H1 (cell line): ENCODE measurements around the gene GAS2L1. TPM values are rescaled to one million over a fixed set of nuclear protein-coding genes. Genes with fewer than 3 reads are reported as not detected.
A peak's percentile ranks its signal among the peaks of the same experiment; 100 is the strongest.

ENCODE experiments used
- CTCF ChIA-PET: fragments of 300-600 bp; sonication (Branson Sonifier 250); formaldehyde crosslinking; loops from one replicate; lab custom pipeline; 2021; ENCODE audit not compliant: partially characterized antibody; lab: Charles Lee
- POLR2A ChIA-PET: fragments of 300-600 bp; sonication (Branson Sonifier 250); formaldehyde crosslinking; loops from one replicate; lab custom pipeline; 2021; ENCODE audit warnings: inconsistent platforms; ENCODE audit not compliant: partially characterized antibody; lab: Charles Lee
- DNase-seq, 2 experiments: peaks; one replicate each; pipeline versions ENCODE4 v3.0.0 to v3.0.0-alpha.2; 2010 to 2022; ENCODE audit warnings: low spot score in 2 of 2, low read depth in 1 of 2, mixed read lengths in 1 of 2
- FAIRE-seq: peaks from 2 replicates; lab custom pipeline; 2011; peaks lifted over from hg19 to GRCh38; lab: Jason Lieb, UNC
- H2AFZ ChIP-seq: 2 replicates; pipeline ENCODE4 v1.8.1; 2012; ENCODE audit warnings: low read length, inconsistent platforms
- H2AK5ac ChIP-seq: 2 replicates; pipeline ENCODE4 v1.6.1; 2013; ENCODE audit warnings: low read depth, low read length
- H2BK120ac ChIP-seq: replicated peaks from 2 replicates; pipeline ENCODE3; 2013; ENCODE audit warnings: low read depth, low read length, inconsistent platforms
- H2BK12ac ChIP-seq: 2 replicates; pipeline ENCODE4 v1.6.1; 2013; ENCODE audit warnings: low read depth, low read length
- H2BK15ac ChIP-seq: 2 replicates; pipeline ENCODE4 v1.6.1; 2013; ENCODE audit warnings: low read length
- H2BK20ac ChIP-seq: 2 replicates; pipeline ENCODE4 v1.6.1; 2013; ENCODE audit warnings: low read length
- H2BK5ac ChIP-seq: 2 replicates; pipeline ENCODE4 v1.6.1; 2013; ENCODE audit warnings: low read depth, low read length
- H3K14ac ChIP-seq: 2 replicates; pipeline ENCODE4 v1.6.1; 2013; ENCODE audit warnings: inconsistent platforms; ENCODE audit not compliant: insufficient read length
- H3K18ac ChIP-seq: 2 replicates; pipeline ENCODE4 v1.6.1; 2013; ENCODE audit warnings: low read length; ENCODE audit errors: extremely low read depth
- H3K23ac ChIP-seq: 2 replicates; pipeline ENCODE4 v1.6.1; 2013; ENCODE audit warnings: inconsistent platforms; ENCODE audit not compliant: insufficient read length
- H3K23me2 ChIP-seq: 2 replicates; pipeline ENCODE4 v1.6.1; 2013; ENCODE audit warnings: low read depth, low read length
- H3K27ac ChIP-seq: 2 replicates; pipeline ENCODE4 v1.6.1; 2011; ENCODE audit warnings: low read depth, low read length, inconsistent platforms
- H3K27me3 ChIP-seq, 4 experiments: replicated peaks in 1 of 4; 1 replicate in 1 of 4; 2 replicates in 3 of 4; pipeline versions ENCODE4 v1.6.1 to v1.8.1; 2011 to 2013; ENCODE audit warnings: low read length in 3 of 4, mild to moderate bottlenecking in 3 of 4, inconsistent platforms in 2 of 4, mixed read lengths in 2 of 4, moderate library complexity in 1 of 4; ENCODE audit not compliant: control insufficient read depth in 3 of 4, insufficient read depth in 3 of 4; ENCODE audit errors: extremely low read depth in 1 of 4
- H3K36me3 ChIP-seq, 4 experiments: 2 replicates each; pipeline versions ENCODE4 v1.6.1 to v1.8.1; 2011 to 2013; ENCODE audit warnings: mild to moderate bottlenecking in 4 of 4, low read length in 3 of 4, moderate library complexity in 2 of 4, control low read depth in 1 of 4, inconsistent platforms in 1 of 4; ENCODE audit not compliant: insufficient read depth in 4 of 4, control insufficient read depth in 2 of 4
- H3K4ac ChIP-seq: replicated peaks from 2 replicates; pipeline ENCODE3; 2013; ENCODE audit warnings: low read length, low read depth, mixed read lengths, inconsistent platforms; ENCODE audit not compliant: insufficient read length
- H3K4me1 ChIP-seq, 4 experiments: replicated peaks in 1 of 4; 1 replicate in 1 of 4; 2 replicates in 3 of 4; pipeline versions ENCODE4 v1.6.1 to v1.8.1; 2011 to 2013; ENCODE audit warnings: low read length in 3 of 4, inconsistent platforms in 2 of 4, mixed read lengths in 1 of 4; ENCODE audit not compliant: insufficient read depth in 4 of 4, control insufficient read depth in 3 of 4
- H3K4me2 ChIP-seq, 2 experiments: 2 replicates each; pipeline versions ENCODE4 v1.6.1 to v1.8.1; 2011 to 2013; ENCODE audit warnings: low read depth in 2 of 2, low read length in 2 of 2, control low read depth in 1 of 2, inconsistent platforms in 1 of 2, mild to moderate bottlenecking in 1 of 2; ENCODE audit not compliant: insufficient read depth in 1 of 2
- H3K4me3 ChIP-seq, 4 experiments: fragments of 200-600, 300-600 bp in 1 of 4; sonication (generic), shearing (Covaris generic), sonication (Bioruptor Twin) in 1 of 4; 2 replicates each; pipeline versions ENCODE4 v1.5.1 to v1.8.1; 2011 to 2016; ENCODE audit warnings: low read length in 4 of 4, low read depth in 3 of 4, control low read depth in 2 of 4, inconsistent platforms in 2 of 4, mild to moderate bottlenecking in 2 of 4, mixed read lengths in 1 of 4, moderate library complexity in 1 of 4; ENCODE audit not compliant: insufficient read depth in 2 of 4; ENCODE audit errors: extremely low read depth in 1 of 4
- H3K56ac ChIP-seq: replicated peaks from 2 replicates; pipeline ENCODE3; 2013; ENCODE audit warnings: low read depth, mild to moderate bottlenecking, mixed read lengths, low read length, inconsistent platforms; ENCODE audit not compliant: insufficient read length
- H3K79me1 ChIP-seq: 2 replicates; pipeline ENCODE4 v1.6.1; 2013; ENCODE audit warnings: low read depth, low read length, control low read depth
- H3K79me2 ChIP-seq, 2 experiments: 2 replicates each; pipeline versions ENCODE4 v1.6.1 to v1.8.1; 2012 to 2013; ENCODE audit warnings: low read length in 2 of 2, mild to moderate bottlenecking in 2 of 2, inconsistent platforms in 1 of 2; ENCODE audit not compliant: insufficient read depth in 2 of 2, control insufficient read depth in 1 of 2
- H3K9ac ChIP-seq, 4 experiments: replicated peaks in 1 of 4; 1 replicate in 1 of 4; 2 replicates in 3 of 4; pipeline versions ENCODE4 v1.6.1 to v1.8.1; 2011 to 2013; ENCODE audit warnings: low read depth in 3 of 4, low read length in 3 of 4, control low read depth in 2 of 4, mild to moderate bottlenecking in 2 of 4, moderate library complexity in 2 of 4, inconsistent platforms in 1 of 4; ENCODE audit errors: extremely low read depth in 1 of 4
- H3K9me3 ChIP-seq, 2 experiments: 2 replicates each; pipeline versions ENCODE4 v1.6.1 to v1.8.1; 2012 to 2013; ENCODE audit warnings: mild to moderate bottlenecking in 2 of 2, moderate library complexity in 2 of 2, control low read depth in 1 of 2, inconsistent platforms in 1 of 2, low read depth in 1 of 2, low read length in 1 of 2, mixed read lengths in 1 of 2; ENCODE audit not compliant: insufficient read depth in 2 of 2
- H4K20me1 ChIP-seq, 2 experiments: replicated peaks in 1 of 2; 2 replicates each; pipeline versions ENCODE3 to v1.8.1; 2011 to 2013; ENCODE audit warnings: inconsistent platforms in 2 of 2, low read length in 2 of 2, mild to moderate bottlenecking in 1 of 2; ENCODE audit not compliant: insufficient read depth in 2 of 2, control insufficient read depth in 1 of 2
- H4K5ac ChIP-seq: 2 replicates; pipeline ENCODE4 v1.6.1; 2013; ENCODE audit warnings: low read length, low read depth, mixed read lengths, inconsistent platforms; ENCODE audit not compliant: insufficient read length
- H4K8ac ChIP-seq: 2 replicates; pipeline ENCODE4 v1.8.0; 2013; ENCODE audit warnings: mild to moderate bottlenecking, moderate library complexity, low read length, inconsistent platforms; ENCODE audit not compliant: insufficient read depth; ENCODE audit errors: extremely low read depth
- H4K91ac ChIP-seq: replicated peaks from 2 replicates; pipeline ENCODE3; 2013; ENCODE audit warnings: low read length, mixed read lengths, inconsistent platforms; ENCODE audit not compliant: insufficient read length
- CBX8 ChIP-seq: fragments of 300-800, 300-1000 bp; sonication (generic); IDR thresholded peaks from 2 replicates; pipeline ENCODE4 v1.7.1; 2016; ENCODE audit warnings: low read depth, low read length, borderline replicate concordance
- POLR2A ChIP-seq, 2 experiments: IDR thresholded peaks; 1 replicate in 1 of 2; 2 replicates in 1 of 2; pipeline ENCODE4 v1.6.1; 2011; ENCODE audit warnings: low read depth in 2 of 2, low read length in 2 of 2, mild to moderate bottlenecking in 2 of 2; ENCODE audit errors: control extremely low read depth in 1 of 2
- WGBS, 2 experiments: shearing (Covaris generic) in 1 of 2; methylation state at CpG; one replicate each; pipeline versions ENCODE4 v1.1.6 to v1.1.7; 2013 to 2015; ENCODE audit warnings: low lambda C conversion rate in 2 of 2, mixed read lengths in 2 of 2, inconsistent platforms in 1 of 2, low coverage in 1 of 2, missing lambda C conversion rate in 1 of 2; ENCODE audit not compliant: insufficient replicate concordance in 2 of 2, insufficient coverage in 1 of 2, insufficient read length in 1 of 2; ENCODE audit errors: extremely low coverage in 1 of 2, missing lambda C conversion rate in 1 of 2; 5-methylcytosine and 5-hydroxymethylcytosine counted together
- polyA plus RNA-seq, 7 experiments: library from polyadenylated mRNA; depleted of rRNA in 3 of 7; stranded (reverse) in 5 of 7; unstranded in 2 of 7; fragments of >200 nt in 5 of 7; fragments of 200-250 nt in 2 of 7; gene quantifications; 1 replicate in 5 of 7; 2 replicates in 1 of 7; 4 replicates in 1 of 7; pipeline versions ENCODE4 v1.2.1 to v1.2.3, GENCODE V29; 2011 to 2013; ENCODE audit warnings: missing spikeins in 2 of 7, mixed read lengths in 2 of 7
- total RNA-seq: library from RNA; stranded (reverse); fragmentation: NEBNext Ultra II Directional; extraction: Animal tissue kit (Norgen Biotek cat#: 25700); gene quantifications from 2 replicates; pipeline ENCODE4 v1.2.1, GENCODE V29; 2021

GAS2L1 gene
- total and polyA plus RNA-seq, 2 of the 8 experiments (the other 6 are each of a cell fraction or from before 2014, with no cell fraction given): 3.6 to 10.1 TPM

GRCh38 chr22:29277927-29278326, 28.5 kb upstream of the GAS2L1 start:
- H3K4me1 ChIP-seq: no peaks in the 10 kb centered on the region
- H3K23me2 ChIP-seq: no peaks in the 10 kb centered on the region
- no peak overlapping the region for H2AK5ac ChIP-seq
- no peak overlapping the region for H3K27ac ChIP-seq
- H3K18ac ChIP-seq: no peak overlapping the region
- H3K27me3 ChIP-seq: no peaks in the 10 kb centered on the region
- H3K9me3 ChIP-seq: no peaks in the 10 kb centered on the region
- no peak overlapping the region for H3K4ac ChIP-seq
- no peak overlapping the region for H3K4me3 ChIP-seq
- peaks cover 10 to 80% of the 10 kb centered on the region in 2 experiments for H3K79me2 ChIP-seq
- FAIRE-seq (no peak), DNase-seq (no peak)
- no peak overlapping the region for H3K14ac ChIP-seq
- no peak overlapping the region for H2AFZ ChIP-seq
- no peak overlapping the region for H4K91ac ChIP-seq
- H3K56ac ChIP-seq: no peak overlapping the region
- H2BK15ac ChIP-seq: no peak overlapping the region
- no peak overlapping the region for H2BK5ac ChIP-seq
- peaks cover 48 to 97% (median 85%) of the 10 kb centered on the region in 4 experiments for H3K36me3 ChIP-seq
- WGBS, 2 experiments: 96% methylated on average over 1 of the region's 1 CpG; no CpG with 5 or more reads in 1 of the 2 experiments
- peaks cover 23 to 26% of the 10 kb centered on the region in 2 experiments for H4K20me1 ChIP-seq
- H4K8ac ChIP-seq: no peak overlapping the region
- ChIA-PET POLR2A (interaction anchor here (0.9 to 21.4 kb wide), 10 partner anchors 6 to 59 kb away, joined by 3 to 436 read pairs (median 6); partner anchors contain the start of genes EWSR1, GAS2L1 and RHBDD3), CTCF (interaction anchor here (0.6 to 1.3 kb wide), 3 partner anchors 26 to 220 kb away, joined by 3 to 8 read pairs (median 5); no protein-coding TSS in a partner anchor)
- H3K4me2 ChIP-seq: no peak overlapping the region
- no peak overlapping the region for H3K23ac ChIP-seq
- no peak overlapping the region for H2BK20ac ChIP-seq
- H3K9ac ChIP-seq: no peak overlapping the region
- H3K79me1 ChIP-seq: peaks cover 5% of the 10 kb centered on the region
- H4K5ac ChIP-seq: no peak overlapping the region
- H2BK120ac ChIP-seq: no peak overlapping the region
- TF ChIP-seq POLR2A (IDR thresholded peaks at IDR 0.05; ENCODE audit: control extremely low read depth in 1 of 2, low read depth in 2 of 2, low read length in 2 of 2) (peak in 1 of 2 experiments; percentile 27; a peak in 1 of 3 replicates), CBX8 (no peak)
- no peak overlapping the region for H2BK12ac ChIP-seq
